ENCODE data around the gene PRR18. TPM values are rescaled to one million over a fixed set of nuclear protein-coding genes. Genes with fewer than 3 reads are reported as not detected.

PRR18 gene, protein sequence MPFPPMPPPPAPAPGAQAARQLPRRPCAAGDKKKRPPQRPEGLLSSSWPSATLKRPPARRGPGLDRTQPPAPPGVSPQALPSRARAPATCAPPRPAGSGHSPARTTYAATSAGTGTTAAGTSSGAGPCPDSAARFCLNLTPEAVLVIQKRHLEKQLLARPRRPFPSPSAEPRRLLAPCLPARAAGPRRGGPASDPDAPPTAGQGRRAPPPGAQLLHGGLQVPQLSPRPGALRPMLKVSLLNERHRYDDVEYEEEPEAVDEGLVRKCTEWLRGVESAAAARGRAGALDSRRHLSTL
- 0.08 to 0.22 TPM (median 0.09 TPM) in 5 replicates for total RNA-seq (2022; extraction: Qiagen RNA extraction)

DNA sequence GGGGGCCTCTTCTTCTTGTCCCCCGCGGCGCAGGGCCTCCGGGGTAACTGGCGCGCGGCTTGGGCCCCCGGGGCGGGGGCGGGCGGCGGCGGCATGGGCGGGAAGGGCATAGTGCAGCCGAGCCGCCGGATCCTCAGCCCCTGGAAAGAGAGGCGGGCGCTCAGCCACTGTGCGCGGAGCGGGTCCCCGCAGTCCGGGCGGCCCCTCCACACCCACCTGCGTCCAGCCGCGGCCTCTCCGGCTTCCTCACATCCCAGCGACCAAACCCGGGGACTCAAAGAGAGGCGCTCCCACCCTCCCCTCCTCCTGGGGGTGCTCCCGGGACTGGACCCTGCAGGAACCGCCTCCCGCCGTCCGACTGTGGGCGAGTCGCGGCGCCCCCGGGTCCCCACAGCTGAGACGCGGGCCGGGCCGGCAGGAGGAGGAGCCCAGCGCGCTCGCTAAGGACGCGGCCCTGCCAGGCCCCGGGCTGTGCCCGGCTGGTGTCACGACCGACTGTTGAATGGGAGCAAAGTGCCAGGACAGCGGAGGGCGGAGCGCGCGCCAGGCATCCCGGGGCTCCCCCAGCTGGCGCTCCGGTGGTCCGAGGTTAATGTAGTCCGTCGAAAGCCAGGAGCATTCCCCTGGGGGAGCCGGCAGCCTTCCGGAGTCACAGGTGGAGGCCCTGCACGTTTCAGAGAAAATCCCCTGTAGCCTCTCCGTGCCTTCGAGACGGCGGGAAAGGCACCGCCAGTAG is at the start of gene PRR18:
Gene PRR18 (minus strand): TSS at position 360 of the 736 bp plus-strand sequence. CDS start 250 bp downstream, at position 110.

DNA sequence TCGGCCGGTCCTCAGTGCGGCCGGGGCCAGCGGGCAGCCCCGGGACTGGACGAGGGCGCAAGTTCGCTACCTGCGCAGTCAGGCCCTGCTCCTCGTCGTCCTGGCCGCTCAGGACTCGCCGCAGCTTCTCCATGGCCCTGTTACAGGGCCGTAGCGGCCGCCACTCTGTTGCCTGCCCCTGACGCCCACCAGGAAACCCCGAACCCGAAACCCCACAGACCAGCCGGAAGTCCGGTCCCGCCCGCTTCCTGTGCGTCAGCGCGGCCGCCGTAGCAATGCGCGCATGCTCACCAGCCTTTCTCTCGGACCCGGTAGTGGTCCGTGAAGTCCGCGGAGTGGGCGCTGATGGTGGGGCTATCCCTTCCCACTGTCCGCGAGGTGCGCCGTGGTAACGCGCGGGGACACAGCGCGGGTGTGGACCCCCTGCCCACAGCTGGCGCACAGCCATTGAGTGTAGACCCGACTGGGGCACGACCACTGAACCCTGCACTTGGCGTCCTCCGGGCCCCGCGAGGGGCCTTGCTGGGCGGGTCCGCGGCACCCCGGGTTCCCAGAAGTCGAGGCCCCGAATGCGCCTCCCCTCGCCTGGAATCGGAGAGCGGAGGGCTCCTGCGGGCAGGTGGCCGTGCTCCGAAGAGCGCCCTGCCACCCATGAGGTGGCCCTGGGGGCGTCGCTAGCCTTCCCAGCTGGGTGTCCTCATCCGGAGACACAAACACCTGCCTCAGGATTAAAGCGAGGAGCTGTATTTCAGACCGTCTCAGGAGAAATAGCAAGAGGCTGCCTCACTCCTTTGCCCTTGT is 34.4 kb upstream of the PRR18 start, which contains the start of gene SFT2D1:
Gene SFT2D1 (minus strand): TSS at position 197 of the 801 bp plus-strand sequence. CDS start 64 bp downstream, at position 133.

Other genes starting within 250 kb of the PRR18 start
- gene TBXT, start 140.5 kb downstream of the PRR18 start, total RNA-seq (2022; extraction: Qiagen RNA extraction), result not detected in 5 replicates
- 36.6 to 44.9 TPM (median 42.3 TPM) in 5 replicates for gene SFT2D1, start 34.2 kb upstream of the PRR18 start, total RNA-seq (2022; extraction: Qiagen RNA extraction)
- gene MPC1, start 74.5 kb upstream of the PRR18 start, total RNA-seq (2022; extraction: Qiagen RNA extraction), result 4.1 to 5.3 TPM (median 4.5 TPM) in 5 replicates

Measured in A549 treated with CORT108297 at 1 μM for 4 hours (cell line).